Measurements from ENCODE around the gene CUX1. TPM values are rescaled to one million over a fixed set of nuclear protein-coding genes. Genes with fewer than 3 reads are reported as not detected.

Gene CUX1
- total RNA-seq, 2 experiments from 2014 or later = 35.6 to 38.0 TPM

DNA sequence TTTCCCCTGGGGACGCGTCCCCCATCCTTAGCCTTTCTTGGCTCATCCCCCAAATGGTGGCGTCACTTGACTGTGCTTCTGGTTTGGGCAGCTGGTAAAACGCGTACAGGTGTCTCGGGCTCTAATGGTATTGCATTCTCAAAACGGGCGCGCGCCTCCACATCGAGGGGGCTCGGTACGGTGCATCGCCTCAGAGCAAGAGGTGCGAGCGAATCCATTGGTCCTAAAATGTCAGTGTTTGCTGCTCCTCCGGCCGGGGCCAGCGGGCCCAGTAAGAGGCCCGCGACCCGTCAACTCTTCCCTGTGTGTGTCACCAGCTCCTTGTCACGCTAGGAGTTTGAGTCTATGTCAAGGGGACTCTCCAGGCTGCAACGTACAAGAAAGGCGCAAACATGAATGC is 378.6 kb downstream of the CUX1 start:
- H3K4me3 Mint-ChIP-seq = no peak overlapping the region
- H3K27me3 Mint-ChIP-seq = no peaks in the 10 kb centered on the region
- no peaks in the 10 kb centered on the region for H3K9me3 ChIP-seq (ENCODE audit: control insufficient read depth in 1 of 2, insufficient read depth in 1 of 2, low read length in 2 of 2)
- H3K4me1 Mint-ChIP-seq (ENCODE audit: low read depth) = no peaks in the 10 kb centered on the region
- peaks cover 60% of the 10 kb centered on the region for H3K36me3 ChIP-seq (ENCODE audit: insufficient read depth, low read length)
- intact Hi-C loops (cut with DNase I, micrococcal nuclease) = no loop called here
- POLR2A ChIA-PET = no interaction called here
- CTCF ChIA-PET = no interaction called here
- DNase-seq (no peak), ATAC-seq (ENCODE audit: poor library complexity) (no peak)
- no peak for TF ChIP-seq CTCF (IDR thresholded peaks at IDR 0.05)
- no peak overlapping the region for H3K27ac ChIP-seq (ENCODE audit: low read depth in 1 of 2, low read length in 2 of 2)
- H3K36me3 Mint-ChIP-seq (ENCODE audit: low read depth) = peaks cover 86% of the 10 kb centered on the region
- no peaks in the 10 kb centered on the region for H3K27me3 ChIP-seq (ENCODE audit: control insufficient read depth in 1 of 2, insufficient read depth in 2 of 2, low read length in 2 of 2)
- no peaks in the 10 kb centered on the region for H3K4me1 ChIP-seq (ENCODE audit: insufficient read depth, low read length)
- H3K4me3 ChIP-seq (ENCODE audit: low read length) = no peak overlapping the region
- H3K27ac Mint-ChIP-seq = no peak overlapping the region
- H3K9me3 Mint-ChIP-seq = no peaks in the 10 kb centered on the region

- H3K36me3 ChIP-seq (ENCODE audit: insufficient read depth, low read length) = peaks cover 64% of the 10 kb centered on the region
- no peak overlapping the region for H3K4me3 Mint-ChIP-seq
- no peak for DNase-seq
- no peaks in the 10 kb centered on the region for H3K4me1 Mint-ChIP-seq (ENCODE audit: low read depth)
- H3K27me3 ChIP-seq (ENCODE audit: control insufficient read depth in 1 of 2, insufficient read depth in 2 of 2, low read length in 2 of 2) = no peaks in the 10 kb centered on the region
- H3K4me1 ChIP-seq (ENCODE audit: insufficient read depth, low read length) = no peaks in the 10 kb centered on the region
- TF ChIP-seq CTCF (IDR thresholded peaks at IDR 0.05) = no peak
- no peak overlapping the region for H3K4me3 ChIP-seq (ENCODE audit: low read length)
- intact Hi-C loops (cut with DNase I, micrococcal nuclease) = no loop called here
- no peak overlapping the region for H3K27ac ChIP-seq (ENCODE audit: low read depth in 1 of 2, low read length in 2 of 2)
- no peak for ATAC-seq (ENCODE audit: poor library complexity)
- peaks cover 85% of the 10 kb centered on the region for H3K36me3 Mint-ChIP-seq (ENCODE audit: low read depth)
- H3K27ac Mint-ChIP-seq = no peak overlapping the region
- ChIA-PET POLR2A (no interaction called here), CTCF (no interaction called here)
- no peaks in the 10 kb centered on the region for H3K9me3 ChIP-seq (ENCODE audit: control insufficient read depth in 1 of 2, insufficient read depth in 1 of 2, low read length in 2 of 2)
- H3K27me3 Mint-ChIP-seq = no peaks in the 10 kb centered on the region
- no peaks in the 10 kb centered on the region for H3K9me3 Mint-ChIP-seq
These were observed 379.7 kb downstream of the CUX1 start for GRCh38 chr7:102197161-102197560.

DNA sequence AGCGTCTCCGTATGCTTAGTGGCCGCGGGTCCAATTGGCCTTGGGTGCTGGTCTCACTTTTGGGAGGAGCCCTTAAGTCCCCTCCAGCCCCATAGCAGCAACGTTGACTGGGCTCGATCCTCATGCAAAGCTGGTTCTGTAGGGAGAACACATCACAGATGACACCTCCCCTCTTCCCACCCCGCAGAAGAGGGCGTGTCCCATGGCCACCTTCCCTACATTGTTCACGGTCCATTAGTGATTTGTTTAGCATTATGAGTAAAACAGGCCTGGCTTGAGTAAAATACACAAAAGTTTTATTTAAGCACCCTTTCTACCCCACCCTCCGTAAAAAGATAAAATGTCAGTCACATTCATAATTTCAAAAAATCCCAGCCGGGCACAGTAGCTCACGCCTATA is 380.2 kb downstream of the CUX1 start:
- CTCF ChIA-PET = no interaction called here
- Mint-ChIP-seq H3K36me3 (ENCODE audit: low read depth) (peaks cover 87% of the 10 kb centered on the region), H3K27me3 (no peaks in the 10 kb centered on the region), H3K4me3 (no peak overlapping the region), H3K4me1 (ENCODE audit: low read depth) (no peaks in the 10 kb centered on the region), H3K9me3 (no peaks in the 10 kb centered on the region), H3K27ac (no peak overlapping the region)
- no peak for TF ChIP-seq CTCF (IDR thresholded peaks at IDR 0.05)
- no peak for ATAC-seq (ENCODE audit: poor library complexity)
- H3K27me3 ChIP-seq (ENCODE audit: control insufficient read depth in 1 of 2, insufficient read depth in 2 of 2, low read length in 2 of 2) = no peaks in the 10 kb centered on the region
- DNase-seq = no peak
- intact Hi-C loops (cut with DNase I, micrococcal nuclease) = no loop called here
- no peak overlapping the region for H3K27ac ChIP-seq (ENCODE audit: low read depth in 1 of 2, low read length in 2 of 2)
- no peaks in the 10 kb centered on the region for H3K9me3 ChIP-seq (ENCODE audit: control insufficient read depth in 1 of 2, insufficient read depth in 1 of 2, low read length in 2 of 2)
- H3K36me3 ChIP-seq (ENCODE audit: insufficient read depth, low read length) = peaks cover 67% of the 10 kb centered on the region
- H3K4me1 ChIP-seq (ENCODE audit: insufficient read depth, low read length) = no peaks in the 10 kb centered on the region
- POLR2A ChIA-PET = no interaction called here
- H3K4me3 ChIP-seq (ENCODE audit: low read length) = no peak overlapping the region
